Body of pancreas (tissue), 4 donors: ENCODE data around the gene AREL1. TPM values are rescaled to one million over a fixed set of nuclear protein-coding genes. Genes with fewer than 3 reads are reported as not detected.
A peak's percentile ranks its signal among the peaks of the same experiment; 100 is the strongest.
"Not testable (repeated sequence)": the region's sequence is repeated elsewhere in the genome, so short reads cannot be mapped to it uniquely, and the experiment has no call there.

Experiments used
- ATAC-seq: fragments of 150-250 bp; one replicate; pipeline ENCODE4 v1.9.1; 2016
- DNase-seq, 4 donors: peaks; one replicate each; pipeline ENCODE4 v3.0.0-alpha.2; 2019
- H3K27ac ChIP-seq, 4 donors: fragments of 200-600 bp; sonication (generic); 1 replicate in 3 of 4; 2 replicates in 1 of 4; pipeline versions ENCODE4 v1.5.1 to v1.6.1; 2016 to 2019; ENCODE audit warnings: mild to moderate bottlenecking in 1 of 4, mixed read lengths in 1 of 4, moderate library complexity in 1 of 4
- H3K27me3 ChIP-seq, 2 donors: fragments of 200-600 bp; sonication (generic); one replicate each; pipeline ENCODE4 v1.6.0; 2016; ENCODE audit warnings: mild to moderate bottlenecking in 1 of 2
- H3K36me3 ChIP-seq, 2 donors: fragments of 200-600 bp; sonication (generic); replicated peaks in 1 of 2; 2 replicates each; pipeline ENCODE4 v1.5.1; 2016; ENCODE audit warnings: low read depth in 2 of 2; ENCODE audit not compliant: insufficient read depth in 1 of 2
- H3K4me1 ChIP-seq: fragments of 200-600 bp; sonication (generic); one replicate; pipeline ENCODE4 v1.6.0; 2016
- H3K4me3 ChIP-seq, 2 donors: fragments of 200-600 bp; sonication (generic); 1 replicate in 1 of 2; 2 replicates in 1 of 2; pipeline ENCODE4 v1.5.1; 2016 to 2019
- H3K9me3 ChIP-seq, 3 donors: fragments of 200-600 bp; sonication (generic); 1 replicate in 2 of 3; 2 replicates in 1 of 3; pipeline ENCODE4 v1.5.1; 2016
- CTCF ChIP-seq, 7 experiments: fragments of 450-650 bp in 4 of 7; fragments of 200-600 bp in 3 of 7; sonication (generic) in 3 of 7; IDR thresholded peaks; one replicate each; pipeline ENCODE4 v1.5.1; 2016 to 2019; ENCODE audit warnings: antibody characterized with exemption in 7 of 7
- POLR2A ChIP-seq, 3 donors: fragments of 450-650 bp; IDR thresholded peaks; one replicate each; pipeline ENCODE4 v1.6.1; 2016; ENCODE audit warnings: antibody characterized with exemption in 3 of 3, mild to moderate bottlenecking in 2 of 3
- WGBS, 2 donors: methylation state at CpG; one replicate each; pipeline ENCODE4 v1.1.5; 2017; 5-methylcytosine and 5-hydroxymethylcytosine counted together
- intact Hi-C: fragments of 100-400 bp; cut with DNase I; formaldehyde crosslinking; loops from one replicate; pipeline ENCODE4 v1.15.1; 2023
- total RNA-seq, 2 donors: library from RNA; depleted of rRNA; stranded (reverse); fragments of >200 nt; gene quantifications; one replicate each; pipeline ENCODE4 v1.1.0, GENCODE V29; 2016

AREL1 gene, protein sequence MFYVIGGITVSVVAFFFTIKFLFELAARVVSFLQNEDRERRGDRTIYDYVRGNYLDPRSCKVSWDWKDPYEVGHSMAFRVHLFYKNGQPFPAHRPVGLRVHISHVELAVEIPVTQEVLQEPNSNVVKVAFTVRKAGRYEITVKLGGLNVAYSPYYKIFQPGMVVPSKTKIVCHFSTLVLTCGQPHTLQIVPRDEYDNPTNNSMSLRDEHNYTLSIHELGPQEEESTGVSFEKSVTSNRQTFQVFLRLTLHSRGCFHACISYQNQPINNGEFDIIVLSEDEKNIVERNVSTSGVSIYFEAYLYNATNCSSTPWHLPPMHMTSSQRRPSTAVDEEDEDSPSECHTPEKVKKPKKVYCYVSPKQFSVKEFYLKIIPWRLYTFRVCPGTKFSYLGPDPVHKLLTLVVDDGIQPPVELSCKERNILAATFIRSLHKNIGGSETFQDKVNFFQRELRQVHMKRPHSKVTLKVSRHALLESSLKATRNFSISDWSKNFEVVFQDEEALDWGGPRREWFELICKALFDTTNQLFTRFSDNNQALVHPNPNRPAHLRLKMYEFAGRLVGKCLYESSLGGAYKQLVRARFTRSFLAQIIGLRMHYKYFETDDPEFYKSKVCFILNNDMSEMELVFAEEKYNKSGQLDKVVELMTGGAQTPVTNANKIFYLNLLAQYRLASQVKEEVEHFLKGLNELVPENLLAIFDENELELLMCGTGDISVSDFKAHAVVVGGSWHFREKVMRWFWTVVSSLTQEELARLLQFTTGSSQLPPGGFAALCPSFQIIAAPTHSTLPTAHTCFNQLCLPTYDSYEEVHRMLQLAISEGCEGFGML
- 10 to 100 TPM; 10.6 to 21.1 TPM for total RNA-seq

GRCh38 chr14:74712499-74713394, at the start of gene AREL1, which contains the start of gene FCF1:
TSS of gene AREL1 (minus strand) at chr14:74713080. CDS start at chr14:74685615, 27,465 bp downstream.
TSS of gene FCF1 (plus strand) at chr14:74713144. CDS start at chr14:74713198, 54 bp downstream.
- Histone ChIP-seq H3K27me3 (no peaks in the 10 kb centered on the region), H3K36me3 (peaks cover 0 to 4% of the 10 kb centered on the region in 2 donors), H3K4me1 (peaks cover 8% of the 10 kb centered on the region), H3K27ac (peak within 1 kb of the TSS; percentile 69 to 77 (median 72)), H3K9me3 (no peaks in the 10 kb centered on the region), H3K4me3 (peak within 1 kb of the TSS; percentile 26 to 97)
- ATAC-seq, result peak; percentile 97
- intact Hi-C loops, result no loop called here
- TF ChIP-seq CTCF (IDR thresholded peaks at IDR 0.05) (peak in 2 of 7 experiments; percentile 10 to 12), POLR2A (IDR thresholded peaks at IDR 0.05) (peak in 2 of 3 donors; percentile 68 to 78)
- 0% methylated on average over 23 to 31 of the region's 31 CpGs for WGBS, 2 donors
- peak; percentile 74 to 89 (median 78) for DNase-seq

- 82 to 83% methylated on average over 5 of the region's 5 CpGs for WGBS, 2 donors
- H3K36me3 ChIP-seq, H3K27ac ChIP-seq, intact Hi-C loops, DNase-seq, H3K4me1 ChIP-seq, H3K4me3 ChIP-seq, H3K27me3 ChIP-seq, H3K9me3 ChIP-seq, ATAC-seq: not testable (repeated sequence)
Observed at GRCh38 chr14:74758505-74758904, 45.6 kb upstream of the AREL1 start.

GRCh38 chr14:74756326-74756725, 43.4 kb upstream of the AREL1 start:
- H3K4me3 ChIP-seq, result no peak overlapping the region
- no peaks in the 10 kb centered on the region for H3K36me3 ChIP-seq
- WGBS, 2 donors, result 72 to 90% methylated on average over 1 of the region's 1 CpG
- no peaks in the 10 kb centered on the region for H3K9me3 ChIP-seq
- ATAC-seq (no peak), DNase-seq (no peak)
- intact Hi-C loops, result no loop called here
- no peaks in the 10 kb centered on the region for H3K27me3 ChIP-seq
- H3K4me1 ChIP-seq, result no peaks in the 10 kb centered on the region
- no peak for TF ChIP-seq POLR2A (IDR thresholded peaks at IDR 0.05)
- TF ChIP-seq CTCF (IDR thresholded peaks at IDR 0.05), result no peak
- H3K27ac ChIP-seq, result no peak overlapping the region

GRCh38 chr14:74754899-74755298, 42.0 kb upstream of the AREL1 start:
- Histone ChIP-seq H3K9me3 (no peaks in the 10 kb centered on the region), H3K4me3 (no peak overlapping the region), H3K27ac (no peak overlapping the region), H3K4me1 (no peaks in the 10 kb centered on the region), H3K27me3 (no peaks in the 10 kb centered on the region), H3K36me3 (no peaks in the 10 kb centered on the region)
- no peak for ATAC-seq
- intact Hi-C loops, result no loop called here
- 77 to 84% methylated on average over 6 to 7 of the region's 7 CpGs for WGBS, 2 donors
- TF ChIP-seq CTCF (IDR thresholded peaks at IDR 0.05) (no peak), POLR2A (IDR thresholded peaks at IDR 0.05) (no peak)
- DNase-seq, result no peak
